GM19043 (cell line): ENCODE data around the gene LSM8.
"Not testable (repeated sequence)": the region's sequence is repeated elsewhere in the genome, so short reads cannot be mapped to it uniquely, and the experiment has no call there.

Experiments used
- ATAC-seq: cut with Tn5 transposase; IDR thresholded peaks from one replicate; pipeline ENCODE4 v1.9.1; 2021; ENCODE audit warnings: low read depth; ENCODE audit not compliant: unreplicated experiment

LSM8 gene

GRCh38 chr7:118183786-118184564 lies at the start of gene LSM8:
Gene LSM8 (plus strand): TSS chr7:118184164. CDS start chr7:118184224, 60 bp downstream.
- peak; percentile 97 for ATAC-seq

GRCh38 chr7:118134420-118134819 lies 49.5 kb upstream of the LSM8 start:
- not testable (repeated sequence) for ATAC-seq

GRCh38 chr7:118140468-118140867 lies 43.5 kb upstream of the LSM8 start:
- ATAC-seq: no peak

- ATAC-seq: no peak
These were observed 42.0 kb upstream of the LSM8 start for GRCh38 chr7:118142012-118142411.

- no peak for ATAC-seq
These were observed 35.0 kb upstream of the LSM8 start for GRCh38 chr7:118148930-118149329.

GRCh38 chr7:118149394-118149793 lies 34.6 kb upstream of the LSM8 start:
- no peak for ATAC-seq

- no peak for ATAC-seq
These were observed 32.3 kb upstream of the LSM8 start for GRCh38 chr7:118151671-118152070.

GRCh38 chr7:118152149-118152548 lies 31.8 kb upstream of the LSM8 start:
- ATAC-seq: no peak

GRCh38 chr7:118152654-118153053 lies 31.3 kb upstream of the LSM8 start:
- no peak for ATAC-seq

- ATAC-seq: no peak
These were observed 30.3 kb upstream of the LSM8 start for GRCh38 chr7:118153551-118154177.

- no peak for ATAC-seq
These were observed 25.2 kb upstream of the LSM8 start for GRCh38 chr7:118158766-118159165.

- no peak for ATAC-seq
These were observed 14.8 kb upstream of the LSM8 start for GRCh38 chr7:118169146-118169545.

- no peak for ATAC-seq
These were observed 8.2 kb upstream of the LSM8 start for GRCh38 chr7:118175740-118176139.

- no peak for ATAC-seq
These were observed 4.8 kb upstream of the LSM8 start for GRCh38 chr7:118179191-118179590.

GRCh38 chr7:118182593-118183427 lies 1.2 kb upstream of the LSM8 start:
- no peak for ATAC-seq

- no peak for ATAC-seq
These were observed 557 bp upstream of the LSM8 start for GRCh38 chr7:118183428-118183785.

- no peak for ATAC-seq
These were observed 589 bp downstream of the LSM8 start for GRCh38 chr7:118184565-118184940.

GRCh38 chr7:118185163-118185860 lies 1.3 kb downstream of the LSM8 start:
- ATAC-seq: no peak

GRCh38 chr7:118186501-118186900 lies 2.5 kb downstream of the LSM8 start:
- no peak for ATAC-seq

- ATAC-seq: no peak
These were observed 10.6 kb downstream of the LSM8 start for GRCh38 chr7:118194571-118194970.
